K562 (cell line): ENCODE data around the gene MATN1. TPM values are rescaled to one million over a fixed set of nuclear protein-coding genes. Genes with fewer than 3 reads are reported as not detected.

ENCODE experiments used
- BCOR ChIP-seq: fragments of 450-650 bp; IDR thresholded peaks from 2 replicates; pipeline ENCODE4 v1.6.1; 2016
- CBFA2T3 ChIP-seq: fragments of 450-650 bp; IDR thresholded peaks from 2 replicates; pipeline ENCODE4 v1.6.1; 2017
- CTCF ChIP-seq, 3 experiments: IDR thresholded peaks in 2 of 3; conservative IDR thresholded peaks in 1 of 3; 2 replicates each; pipeline ENCODE4 v1.5.1; 2011 to 2012; ENCODE audit warnings: low read length in 3 of 3, mild to moderate bottlenecking in 3 of 3, control low read depth in 2 of 3, improper control_type of control experiment in 1 of 3, inconsistent platforms in 1 of 3, low read depth in 1 of 3, mixed read lengths in 1 of 3, moderate library complexity in 1 of 3; ENCODE audit not compliant: insufficient read depth in 2 of 3
- DMBX1 ChIP-seq: fragments of 250-450 bp; sonication (Bioruptor Pico); IDR thresholded peaks from 2 replicates; pipeline ENCODE4 v1.8.0; 2022; ENCODE audit warnings: inconsistent platforms, mild to moderate bottlenecking, moderate library complexity, borderline replicate concordance
- FOSL1 ChIP-seq: fragments of 200-800 bp; sonication (Bioruptor generic); conservative IDR thresholded peaks from 2 replicates; pipeline ENCODE4 v1.6.1; 2016; ENCODE audit warnings: missing genetic modification characterization, missing compliant biosample characterization
- FOXM1 ChIP-seq, 2 experiments: fragments of 450-650 bp in 1 of 2; sonication (generic) in 1 of 2; formaldehyde crosslinking in 1 of 2; IDR thresholded peaks; 2 replicates each; pipeline versions ENCODE4 v1.6.1 to v1.9.0; 2017 to 2022; ENCODE audit warnings: low read depth in 2 of 2, mild to moderate bottlenecking in 2 of 2, missing genetic modification reagents in 1 of 2, moderate library complexity in 1 of 2
- KDM1A ChIP-seq, 2 experiments: fragments of 450-650 bp; IDR thresholded peaks; 2 replicates each; pipeline ENCODE4 v1.6.1; 2016; ENCODE audit warnings: mild to moderate bottlenecking in 2 of 2
- MTF1 ChIP-seq: fragments of 250-450 bp; sonication (Bioruptor Pico); IDR thresholded peaks from 2 replicates; pipeline ENCODE4 v1.9.0; 2021; ENCODE audit warnings: moderate library complexity, mild to moderate bottlenecking, inconsistent platforms, borderline replicate concordance
- PBX2 ChIP-seq, 2 experiments: IDR thresholded peaks in 1 of 2; conservative IDR thresholded peaks in 1 of 2; 2 replicates each; pipeline ENCODE4 v1.6.1; 2016; ENCODE audit warnings: low read depth in 2 of 2, mild to moderate bottlenecking in 1 of 2, missing compliant biosample characterization in 1 of 2, missing genetic modification characterization in 1 of 2, moderate library complexity in 1 of 2
- POU5F1 ChIP-seq: fragments of 150-350 bp; IDR thresholded peaks from 2 replicates; pipeline ENCODE4 v1.6.1; 2014; ENCODE audit warnings: borderline replicate concordance, low read length, low read depth, mild to moderate bottlenecking; ENCODE audit not compliant: partially characterized antibody
- SAFB2 ChIP-seq: fragments of 200-400 bp; formaldehyde crosslinking; IDR thresholded peaks from 2 replicates; pipeline ENCODE4 v1.6.1; 2018; ENCODE audit warnings: borderline replicate concordance, low read length, low read depth, moderate library complexity; ENCODE audit not compliant: severe bottlenecking
- SMARCA5 ChIP-seq: fragments of 450-650 bp; IDR thresholded peaks from 2 replicates; pipeline ENCODE4 v1.6.1; 2016
- XRCC5 ChIP-seq: fragments of 200-400 bp; formaldehyde crosslinking; IDR thresholded peaks from 2 replicates; pipeline ENCODE4 v1.6.1; 2017; ENCODE audit warnings: low read depth, mild to moderate bottlenecking, low read length
- ZC3H8 ChIP-seq: fragments of 450-650 bp; IDR thresholded peaks from 2 replicates; pipeline ENCODE4 v1.6.1; 2017
- ZNF384 ChIP-seq: IDR thresholded peaks from 2 replicates; pipeline ENCODE4 v1.6.1; 2012; ENCODE audit warnings: low read depth, low read length, improper control_type of control experiment
- ZNF395 ChIP-seq: fragments of 200-800 bp; sonication (Bioruptor generic); IDR thresholded peaks from 2 replicates; pipeline ENCODE4 v1.6.1; 2017; ENCODE audit warnings: missing genetic modification characterization, missing compliant biosample characterization
- ZNF518B ChIP-seq: fragments of 250-450 bp; sonication (Bioruptor Pico); IDR thresholded peaks from 2 replicates; pipeline ENCODE4 v1.5.0; 2021; ENCODE audit warnings: mild to moderate bottlenecking, moderate library complexity
- ZNF589 ChIP-seq: fragments of 200-800 bp; sonication (Bioruptor generic); IDR thresholded peaks from 2 replicates; pipeline ENCODE4 v1.6.1; 2016; ENCODE audit warnings: low read depth, missing genetic modification characterization, missing compliant biosample characterization
- polyA plus RNA-seq, 8 experiments: library from polyadenylated mRNA; depleted of rRNA in 4 of 8; stranded (reverse) in 5 of 8; unstranded in 3 of 8; fragments of >200 nt; fragmentation: Nextera tagmentation in 2 of 8; fragmentation: Illumina TruSeq in 1 of 8; extraction: Ambion mirVana in 2 of 8; extraction: Trizol in 1 of 8; gene quantifications; 2 replicates each; pipeline versions ENCODE4 v1.2.1 to v1.2.3, GENCODE V29; 2011 to 2014; ENCODE audit warnings: inconsistent platforms in 1 of 8, missing spikeins in 1 of 8
- total RNA-seq, 7 experiments: library from RNA; depleted of rRNA in 6 of 7; stranded (reverse); fragments of >200 nt in 6 of 7; fragmentation: Illumina TruSeq in 2 of 7; extraction: Trizol in 2 of 7; gene quantifications; 2 replicates each; pipeline versions ENCODE4 v1.2.1 to v1.2.3, GENCODE V29; 2011 to 2021; ENCODE audit warnings: low replicate concordance in 1 of 7

Gene MATN1
- total and polyA plus RNA-seq, 9 of the 15 experiments (the other 6 are each of a cell fraction or from before 2014, with no cell fraction given), result 0.10 to 2.3 (median 1.2) TPM

GRCh38 chr1:30743584-30744059, 20.2 kb upstream of the MATN1 start (continued):
- peak; percentile 6 to 70; a peak in 2 of 4 replicates for TF ChIP-seq KDM1A (IDR thresholded peaks at IDR 0.05)
- TF ChIP-seq DMBX1, result 0 out of 2 replicates have a peak, but pooled peaks have one; percentile 16
- no peak for TF ChIP-seq ZC3H8
- TF ChIP-seq MTF1, result no peak
- peak; percentile 87 for TF ChIP-seq ZNF384
- TF ChIP-seq BCOR, result peak; percentile 86
- no peak for TF ChIP-seq XRCC5
- 0 out of 2 replicates have a peak, but pooled peaks have one; percentile 5 for TF ChIP-seq ZNF589 (CRISPR knock-in tag)
- peak; percentile 66; the same call in 1 of the 2 replicates for TF ChIP-seq SMARCA5
- no peak for TF ChIP-seq FOSL1 (tag)
- TF ChIP-seq CTCF (IDR thresholded peaks at IDR 0.05 in 2 of 3, conservative IDR thresholded peaks at IDR 0.05 in 1 of 3; ENCODE audit: insufficient read depth in 2 of 3, low read depth in 1 of 3, low read length in 3 of 3), result no peak
- peak; percentile 78 for TF ChIP-seq ZNF395 (CRISPR knock-in tag)
- no peak for TF ChIP-seq PBX2 (CRISPR knock-in tag; IDR thresholded peaks at IDR 0.05; ENCODE audit: low read depth)
- 0 out of 2 replicates have a peak, but pooled peaks have one; percentile 6 for TF ChIP-seq PBX2 (tag; conservative IDR thresholded peaks at IDR 0.05; ENCODE audit: low read depth)
- no peak for TF ChIP-seq ZNF518B (CRISPR knock-in tag)
- no peak for TF ChIP-seq SAFB2
- TF ChIP-seq FOXM1 (IDR thresholded peaks at IDR 0.05; ENCODE audit: low read depth), result no peak
- TF ChIP-seq FOXM1 (CRISPR knock-in tag; IDR thresholded peaks at IDR 0.05; ENCODE audit: low read depth), result no peak
- no peak for TF ChIP-seq CBFA2T3
- no peak for TF ChIP-seq POU5F1
